GM23248 (cell line): ENCODE measurements around the gene R3HDM2. TPM values are rescaled to one million over a fixed set of nuclear protein-coding genes. Genes with fewer than 3 reads are reported as not detected.

Experiments used
- DNase-seq: peaks from one replicate; pipeline ENCODE4 v3.0.0-alpha.2; 2015
- H2AFZ ChIP-seq: fragments of 200-600 bp; sonication (generic); 2 replicates; pipeline ENCODE4 v1.6.1; 2016; ENCODE audit warnings: antibody characterized with exemption
- H3F3A ChIP-seq: fragments of 200-600 bp; sonication (generic); 2 replicates; pipeline ENCODE4 v1.6.1; 2016; ENCODE audit warnings: mild to moderate bottlenecking, antibody characterized with exemption, mixed run types; ENCODE audit not compliant: insufficient read depth
- H3K27ac ChIP-seq: fragments of 200-600 bp; sonication (generic); 2 replicates; pipeline ENCODE4 v1.5.1; 2016; ENCODE audit warnings: mild to moderate bottlenecking
- H3K27me3 ChIP-seq: fragments of 200-600 bp; sonication (generic); replicated peaks from 2 replicates; pipeline ENCODE4 v1.6.1; 2016; ENCODE audit warnings: mild to moderate bottlenecking; ENCODE audit not compliant: insufficient read depth
- H3K36me3 ChIP-seq: fragments of 200-600 bp; sonication (generic); 2 replicates; pipeline ENCODE4 v1.6.1; 2016; ENCODE audit warnings: low read depth, mild to moderate bottlenecking
- H3K4me1 ChIP-seq: fragments of 200-600 bp; sonication (generic); 2 replicates; pipeline ENCODE4 v1.6.1; 2016; ENCODE audit warnings: mild to moderate bottlenecking; ENCODE audit not compliant: insufficient read depth
- H3K4me2 ChIP-seq: fragments of 200-600 bp; sonication (generic); one replicate; pipeline ENCODE4 v1.6.1; 2016; ENCODE audit warnings: mild to moderate bottlenecking; ENCODE audit not compliant: unreplicated experiment
- H3K4me3 ChIP-seq: fragments of 200-600 bp; sonication (generic); 2 replicates; pipeline ENCODE4 v1.5.1; 2016; ENCODE audit warnings: mild to moderate bottlenecking
- H3K79me2 ChIP-seq: fragments of 200-600 bp; sonication (generic); 2 replicates; pipeline ENCODE4 v1.6.1; 2016; ENCODE audit warnings: mild to moderate bottlenecking; ENCODE audit not compliant: insufficient read depth
- H3K9ac ChIP-seq: fragments of 200-600 bp; sonication (generic); 2 replicates; pipeline ENCODE4 v1.6.1; 2016; ENCODE audit warnings: mild to moderate bottlenecking
- H3K9me2 ChIP-seq: fragments of 200-600 bp; sonication (generic); 2 replicates; pipeline ENCODE4 v1.6.1; 2016; ENCODE audit warnings: mixed run types, mild to moderate bottlenecking, moderate library complexity; ENCODE audit not compliant: insufficient read depth
- H3K9me3 ChIP-seq: fragments of 200-600 bp; sonication (generic); one replicate; pipeline ENCODE4 v1.6.1; 2017; ENCODE audit warnings: low read depth
- H4K20me1 ChIP-seq: fragments of 200-600 bp; sonication (generic); 2 replicates; pipeline ENCODE4 v1.6.0; 2016; ENCODE audit not compliant: insufficient read depth
- EZH2 ChIP-seq: fragments of 200-600 bp; sonication (generic); IDR thresholded peaks from 2 replicates; pipeline ENCODE4 v1.6.1; 2018; ENCODE audit warnings: antibody characterized with exemption, mild to moderate bottlenecking; ENCODE audit not compliant: insufficient read depth, poor library complexity, severe bottlenecking
- EZH2phosphoT487 ChIP-seq: fragments of 200-600 bp; sonication (generic); IDR thresholded peaks from 2 replicates; pipeline ENCODE4 v1.6.1; 2018; ENCODE audit warnings: antibody characterized with exemption, moderate library complexity, mild to moderate bottlenecking, low read depth; ENCODE audit not compliant: insufficient read depth
- WGBS, 2 experiments: methylation state at CpG; one replicate each; pipeline ENCODE4 v1.1.6; 2015 to 2017; ENCODE audit warnings: low lambda C conversion rate in 2 of 2, low coverage in 1 of 2; ENCODE audit errors: missing lambda C conversion rate in 2 of 2; 5-methylcytosine and 5-hydroxymethylcytosine counted together
- in situ Hi-C: fragments of 300-500 bp; cut with MboI; formaldehyde crosslinking; loops from 2 replicates; pipeline ENCODE4 v1.15.0; 2020
- polyA plus RNA-seq: library from polyadenylated mRNA; unstranded; fragments of >200 nt; fragmentation: Nextera tagmentation; extraction: Ambion mirVana; gene quantifications from 2 replicates; pipeline ENCODE4 v1.2.1, GENCODE V29; 2016
- total RNA-seq: library from RNA; depleted of rRNA; stranded (reverse); fragments of >200 nt; shearing (Covaris generic); gene quantifications from 2 replicates; pipeline ENCODE4 v1.2.3, GENCODE V29; 2014

The R3HDM2 gene
- total and polyA plus RNA-seq, 2 experiments from 2014 or later = 16.9 to 17.0 TPM

GRCh38 chr12:57272337-57273151, 158.3 kb downstream of the R3HDM2 start:
- Histone ChIP-seq H3K4me1 (peaks cover 11% of the 10 kb centered on the region), H3K4me2 (peak overlapping the region; percentile 34), H2AFZ (no peak overlapping the region), H3K9ac (peak overlapping the region; percentile 25; the same call in 1 of the 2 replicates), H3K36me3 (peaks cover 25% of the 10 kb centered on the region), H3K27me3 (no peaks in the 10 kb centered on the region), H3K27ac (peak overlapping the region; percentile 46; the same call in 1 of the 2 replicates), H3K79me2 (no peaks in the 10 kb centered on the region), H3K9me3 (no peaks in the 10 kb centered on the region), H3K9me2 (no peaks in the 10 kb centered on the region), H3F3A (peaks cover 14% of the 10 kb centered on the region; the same call in 1 of the 2 replicates), H4K20me1 (no peaks in the 10 kb centered on the region), H3K4me3 (no peak overlapping the region)
- TF ChIP-seq EZH2phosphoT487 = no peak
- TF ChIP-seq EZH2 = no peak
- DNase-seq = peak; percentile 60
- in situ Hi-C loops = no loop called here
- WGBS, 2 experiments = 85 to 86% methylated on average over 5 to 7 of the region's 7 CpGs

- Histone ChIP-seq H2AFZ (no peak overlapping the region), H3K27me3 (no peaks in the 10 kb centered on the region), H4K20me1 (no peaks in the 10 kb centered on the region), H3F3A (peaks cover 16% of the 10 kb centered on the region; the same call in 1 of the 2 replicates), H3K27ac (no peak overlapping the region), H3K4me2 (no peak overlapping the region), H3K36me3 (peaks cover 29% of the 10 kb centered on the region), H3K4me1 (peaks cover 11% of the 10 kb centered on the region), H3K79me2 (no peaks in the 10 kb centered on the region), H3K9me3 (no peaks in the 10 kb centered on the region), H3K9ac (no peak overlapping the region), H3K9me2 (no peaks in the 10 kb centered on the region), H3K4me3 (no peak overlapping the region)
- no peak for DNase-seq
- 93 to 94% methylated on average over 1 of the region's 1 CpG for WGBS, 2 experiments
- in situ Hi-C loops = no loop called here
- TF ChIP-seq EZH2 (no peak), EZH2phosphoT487 (no peak)
Observed at GRCh38 chr12:57270966-57271470, 159.8 kb downstream of the R3HDM2 start.

GRCh38 chr12:57268264-57268663, 162.6 kb downstream of the R3HDM2 start:
- no peak overlapping the region for H3K4me2 ChIP-seq
- peaks cover 8% of the 10 kb centered on the region for H3K4me1 ChIP-seq
- no peak overlapping the region for H2AFZ ChIP-seq
- peak; percentile 61 for DNase-seq
- H3F3A ChIP-seq = peaks cover 16% of the 10 kb centered on the region; the same call in 1 of the 2 replicates
- peaks cover 19% of the 10 kb centered on the region for H3K36me3 ChIP-seq
- no peak overlapping the region for H3K4me3 ChIP-seq
- H4K20me1 ChIP-seq = no peaks in the 10 kb centered on the region
- 0 out of 2 replicates have a peak overlapping the region, but pooled peaks have one; percentile 36 for H3K27ac ChIP-seq
- in situ Hi-C loops = no loop called here
- H3K9me3 ChIP-seq = no peaks in the 10 kb centered on the region
- H3K79me2 ChIP-seq = no peaks in the 10 kb centered on the region
- WGBS, 2 experiments = 61 to 67% methylated on average over 7 of the region's 7 CpGs
- TF ChIP-seq EZH2phosphoT487 (no peak), EZH2 (no peak)
- H3K27me3 ChIP-seq = no peaks in the 10 kb centered on the region
- no peaks in the 10 kb centered on the region for H3K9me2 ChIP-seq
- H3K9ac ChIP-seq = peak overlapping the region; percentile 37; the same call in 1 of the 2 replicates

DNA sequence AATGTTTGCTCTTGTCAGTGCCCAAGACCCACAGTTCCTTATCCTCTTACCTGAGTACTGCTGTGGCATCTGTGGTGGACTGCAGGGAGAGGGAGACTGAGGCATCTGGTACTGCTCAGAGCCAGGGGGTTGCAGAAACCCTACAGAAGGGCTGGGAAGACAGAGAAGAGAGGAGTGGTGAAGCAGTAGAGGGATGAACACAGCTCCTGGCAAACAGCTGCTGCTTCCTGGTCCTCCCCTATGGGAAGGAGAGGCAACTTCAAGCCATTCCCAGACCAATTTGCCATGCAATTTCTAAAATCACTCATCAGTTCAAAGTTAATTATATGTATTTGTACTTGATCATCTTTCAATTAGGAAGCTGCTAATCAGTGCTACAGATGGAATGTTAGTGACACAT, 164.2 kb downstream of the R3HDM2 start:
- Histone ChIP-seq H3F3A (peaks cover 14% of the 10 kb centered on the region; the same call in 1 of the 2 replicates), H3K9me2 (no peaks in the 10 kb centered on the region), H3K4me1 (no peaks in the 10 kb centered on the region; the same call in 1 of the 2 replicates), H3K79me2 (no peaks in the 10 kb centered on the region), H3K4me3 (no peak overlapping the region), H4K20me1 (no peaks in the 10 kb centered on the region), H2AFZ (no peak overlapping the region), H3K9ac (no peak overlapping the region), H3K4me2 (no peak overlapping the region), H3K27me3 (no peaks in the 10 kb centered on the region), H3K36me3 (peaks cover 18% of the 10 kb centered on the region), H3K27ac (no peak overlapping the region), H3K9me3 (no peaks in the 10 kb centered on the region)
- DNase-seq = no peak
- no peak for TF ChIP-seq EZH2phosphoT487
- no peak for TF ChIP-seq EZH2
- in situ Hi-C loops = no loop called here
